Mammary epithelial cell (primary cell): ENCODE data around the gene NEU3.

Experiments used
- CTCF ChIP-seq, 2 donors: IDR thresholded peaks in 1 of 2; conservative IDR thresholded peaks in 1 of 2; 2 replicates each; pipeline ENCODE4 v1.5.1; 2011 to 2012; ENCODE audit warnings: inconsistent platforms in 2 of 2, low read length in 2 of 2, mild to moderate bottlenecking in 2 of 2, control low read depth in 1 of 2, low read depth in 1 of 2; ENCODE audit not compliant: insufficient read depth in 1 of 2; ENCODE audit errors: extremely low read depth in 1 of 2
- EZH2 ChIP-seq: IDR thresholded peaks from 2 replicates; pipeline ENCODE4 v1.6.1; 2012; ENCODE audit warnings: low read length, inconsistent platforms, borderline replicate concordance

- no peak for TF ChIP-seq CTCF (conservative IDR thresholded peaks at IDR 0.05 in 1 of 2, IDR thresholded peaks at IDR 0.05 in 1 of 2; ENCODE audit: extremely low read depth in 1 of 2, insufficient read depth in 1 of 2, low read depth in 1 of 2, low read length in 2 of 2)
- TF ChIP-seq EZH2 = no peak
Observed at GRCh38 chr11:74957937-74958629, 30.6 kb upstream of the NEU3 start.
